Neural progenitor cell (in vitro differentiated cells): ENCODE results near the gene PRX.

Source experiments
- EZH2 ChIP-seq: fragments of 200-600 bp; sonication (generic); IDR thresholded peaks from 2 replicates; pipeline ENCODE4 v1.6.1; 2017; ENCODE audit warnings: antibody characterized with exemption, mild to moderate bottlenecking, moderate library complexity
- EZH2phosphoT487 ChIP-seq: fragments of 200-600 bp; sonication (generic); IDR thresholded peaks from 2 replicates; pipeline ENCODE4 v1.6.1; 2017; ENCODE audit warnings: antibody characterized with exemption
- TF ChIP-seq, protein P1 (sequence below): fragments of 200-600 bp; sonication (generic); IDR thresholded peaks from 2 replicates; pipeline ENCODE4 v1.5.1; 2017; ENCODE audit warnings: antibody characterized with exemption, mild to moderate bottlenecking

- TF ChIP-seq, protein P1, sequence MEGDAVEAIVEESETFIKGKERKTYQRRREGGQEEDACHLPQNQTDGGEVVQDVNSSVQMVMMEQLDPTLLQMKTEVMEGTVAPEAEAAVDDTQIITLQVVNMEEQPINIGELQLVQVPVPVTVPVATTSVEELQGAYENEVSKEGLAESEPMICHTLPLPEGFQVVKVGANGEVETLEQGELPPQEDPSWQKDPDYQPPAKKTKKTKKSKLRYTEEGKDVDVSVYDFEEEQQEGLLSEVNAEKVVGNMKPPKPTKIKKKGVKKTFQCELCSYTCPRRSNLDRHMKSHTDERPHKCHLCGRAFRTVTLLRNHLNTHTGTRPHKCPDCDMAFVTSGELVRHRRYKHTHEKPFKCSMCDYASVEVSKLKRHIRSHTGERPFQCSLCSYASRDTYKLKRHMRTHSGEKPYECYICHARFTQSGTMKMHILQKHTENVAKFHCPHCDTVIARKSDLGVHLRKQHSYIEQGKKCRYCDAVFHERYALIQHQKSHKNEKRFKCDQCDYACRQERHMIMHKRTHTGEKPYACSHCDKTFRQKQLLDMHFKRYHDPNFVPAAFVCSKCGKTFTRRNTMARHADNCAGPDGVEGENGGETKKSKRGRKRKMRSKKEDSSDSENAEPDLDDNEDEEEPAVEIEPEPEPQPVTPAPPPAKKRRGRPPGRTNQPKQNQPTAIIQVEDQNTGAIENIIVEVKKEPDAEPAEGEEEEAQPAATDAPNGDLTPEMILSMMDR = no peak
- TF ChIP-seq EZH2phosphoT487 (no peak), EZH2 (no peak)
Measured at GRCh38 chr19:40398417-40399131, 14.6 kb downstream of the PRX start.
